NCI-H1105 (cell line): ENCODE measurements around the gene DBNL.
A peak's percentile ranks its signal among the peaks of the same experiment; 100 is the strongest.

Source experiments
- DNase-seq: peaks from one replicate; lab custom pipeline; 2025; lab: John Stamatoyannopoulos, UW

Gene DBNL

GRCh38 chr7:44062180-44062902, 17.8 kb downstream of the DBNL start:
- DNase-seq: no peak

GRCh38 chr7:44062903-44063295, 18.4 kb downstream of the DBNL start:
- DNase-seq: no peak

GRCh38 chr7:44063547-44063893, 19.0 kb downstream of the DBNL start:
- no peak for DNase-seq

- no peak for DNase-seq
These were observed 19.6 kb downstream of the DBNL start for GRCh38 chr7:44063894-44064651.

GRCh38 chr7:44064791-44065430, 20.4 kb downstream of the DBNL start:
- no peak for DNase-seq

- peak; percentile 55 for DNase-seq
These were observed 21.1 kb downstream of the DBNL start, which contains the start of gene PGAM2 for GRCh38 chr7:44065431-44066110. Gene PGAM2, minus strand, starts transcription at chr7:44065567. Its CDS starts 38 bp downstream, at chr7:44065529.

- DNase-seq: no peak
These were observed 21.6 kb downstream of the DBNL start for GRCh38 chr7:44066111-44066460.

GRCh38 chr7:44066494-44067063, 22.1 kb downstream of the DBNL start:
- DNase-seq: no peak

- DNase-seq: no peak
These were observed 22.8 kb downstream of the DBNL start for GRCh38 chr7:44067064-44067951.

- DNase-seq: no peak
These were observed 23.6 kb downstream of the DBNL start for GRCh38 chr7:44068054-44068453.

- DNase-seq: no peak
These were observed 27.3 kb downstream of the DBNL start for GRCh38 chr7:44071726-44072363.

- peak; percentile 43 for DNase-seq
These were observed 28.1 kb downstream of the DBNL start for GRCh38 chr7:44072364-44073231.

GRCh38 chr7:44073664-44074348, 29.3 kb downstream of the DBNL start:
- DNase-seq: no peak

- DNase-seq: no peak
These were observed 29.8 kb downstream of the DBNL start for GRCh38 chr7:44074349-44074695.

GRCh38 chr7:44075296-44076075, 31.0 kb downstream of the DBNL start:
- no peak for DNase-seq

GRCh38 chr7:44076101-44076895, 31.8 kb downstream of the DBNL start:
- DNase-seq: no peak

GRCh38 chr7:44077061-44077460, 32.6 kb downstream of the DBNL start:
- DNase-seq: no peak

GRCh38 chr7:44077681-44078091, 33.2 kb downstream of the DBNL start:
- DNase-seq: no peak
